GM21786 (cell line): ENCODE data around the gene FSCB.
"Not testable (repeated sequence)": the region's sequence is repeated elsewhere in the genome, so short reads cannot be mapped to it uniquely, and the experiment has no call there.

Experiments used
- ATAC-seq: cut with Tn5 transposase; IDR thresholded peaks from one replicate; pipeline ENCODE4 v1.9.1; 2021; ENCODE audit not compliant: unreplicated experiment

FSCB gene

GRCh38 chr14:44507183-44507582, at the start of gene FSCB:
Gene FSCB (minus strand): TSS chr14:44507283. CDS start chr14:44506987, 296 bp downstream.
- no peak for ATAC-seq

GRCh38 chr14:44531658-44532057, 24.6 kb upstream of the FSCB start:
- ATAC-seq, result no peak

GRCh38 chr14:44530475-44530874, 23.4 kb upstream of the FSCB start:
- no peak for ATAC-seq

- ATAC-seq, result no peak
Measured at GRCh38 chr14:44529026-44529425, 21.9 kb upstream of the FSCB start.

GRCh38 chr14:44528180-44528579, 21.1 kb upstream of the FSCB start:
- ATAC-seq, result no peak

- ATAC-seq, result no peak
Measured at GRCh38 chr14:44525237-44525636, 18.2 kb upstream of the FSCB start.

- ATAC-seq, result not testable (repeated sequence)
Measured at GRCh38 chr14:44515668-44516067, 8.6 kb upstream of the FSCB start.

- no peak for ATAC-seq
Measured at GRCh38 chr14:44508834-44509233, 1.8 kb upstream of the FSCB start.

GRCh38 chr14:44505588-44505987, 1.5 kb downstream of the FSCB start:
- ATAC-seq, result no peak

GRCh38 chr14:44497148-44497547, 9.9 kb downstream of the FSCB start:
- no peak for ATAC-seq

- ATAC-seq, result no peak
Measured at GRCh38 chr14:44494137-44494536, 12.9 kb downstream of the FSCB start.

- ATAC-seq, result no peak
Measured at GRCh38 chr14:44490966-44491365, 16.1 kb downstream of the FSCB start.

GRCh38 chr14:44477953-44478352, 29.1 kb downstream of the FSCB start:
- ATAC-seq, result no peak

GRCh38 chr14:44468771-44469170, 38.3 kb downstream of the FSCB start:
- ATAC-seq, result no peak

- ATAC-seq, result no peak
Measured at GRCh38 chr14:44463356-44464004, 43.6 kb downstream of the FSCB start.

- ATAC-seq, result no peak
Measured at GRCh38 chr14:44462381-44462780, 44.7 kb downstream of the FSCB start.

- no peak for ATAC-seq
Measured at GRCh38 chr14:44461811-44462210, 45.3 kb downstream of the FSCB start.
